Brain pericyte (primary cell): ENCODE data around the gene IFITM2.
"Not testable (repeated sequence)": the region's sequence is repeated elsewhere in the genome, so short reads cannot be mapped to it uniquely, and the experiment has no call there.

Experiments used
- DNase-seq: peaks from one replicate; pipeline ENCODE4 v3.0.0-alpha.2; 2012; ENCODE audit warnings: low read depth, low spot score

Gene IFITM2

DNA sequence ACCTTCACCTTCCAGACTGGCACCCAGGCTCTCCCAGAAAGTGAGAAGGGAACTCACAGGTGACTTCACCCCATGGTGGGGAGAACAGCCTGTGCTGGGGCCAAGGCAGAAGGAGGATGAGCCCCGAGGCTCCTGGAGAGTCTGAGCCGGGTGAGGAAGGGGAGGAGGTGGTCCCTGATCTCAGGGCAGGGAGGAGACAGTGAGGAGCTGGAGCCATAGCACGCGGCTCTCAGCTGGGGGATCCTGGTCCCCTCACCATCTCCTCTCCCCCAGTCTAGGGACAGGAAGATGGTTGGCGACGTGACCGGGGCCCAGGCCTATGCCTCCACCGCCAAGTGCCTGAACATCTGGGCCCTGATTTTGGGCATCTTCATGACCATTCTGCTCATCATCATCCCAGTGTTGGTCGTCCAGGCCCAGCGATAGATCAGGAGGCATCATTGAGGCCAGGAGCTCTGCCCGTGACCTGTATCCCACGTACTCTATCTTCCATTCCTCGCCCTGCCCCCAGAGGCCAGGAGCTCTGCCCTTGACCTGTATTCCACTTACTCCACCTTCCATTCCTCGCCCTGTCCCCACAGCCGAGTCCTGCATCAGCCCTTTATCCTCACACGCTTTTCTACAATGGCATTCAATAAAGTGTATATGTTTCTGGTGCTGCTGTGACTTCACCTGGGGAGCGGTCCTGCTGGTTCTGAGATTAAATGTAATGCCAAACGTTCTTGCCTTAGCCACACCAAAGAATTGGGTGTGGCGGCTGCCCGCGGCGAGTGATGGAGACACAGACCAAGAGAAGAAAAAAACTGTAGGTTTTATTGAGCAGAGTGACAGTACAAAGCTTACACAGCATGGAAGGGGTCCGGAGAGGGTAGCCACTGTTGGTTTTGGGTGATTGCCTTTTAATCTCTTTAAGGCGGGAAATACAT lies 1.4 kb downstream of the IFITM2 start:
- DNase-seq = not testable (repeated sequence)

DNA sequence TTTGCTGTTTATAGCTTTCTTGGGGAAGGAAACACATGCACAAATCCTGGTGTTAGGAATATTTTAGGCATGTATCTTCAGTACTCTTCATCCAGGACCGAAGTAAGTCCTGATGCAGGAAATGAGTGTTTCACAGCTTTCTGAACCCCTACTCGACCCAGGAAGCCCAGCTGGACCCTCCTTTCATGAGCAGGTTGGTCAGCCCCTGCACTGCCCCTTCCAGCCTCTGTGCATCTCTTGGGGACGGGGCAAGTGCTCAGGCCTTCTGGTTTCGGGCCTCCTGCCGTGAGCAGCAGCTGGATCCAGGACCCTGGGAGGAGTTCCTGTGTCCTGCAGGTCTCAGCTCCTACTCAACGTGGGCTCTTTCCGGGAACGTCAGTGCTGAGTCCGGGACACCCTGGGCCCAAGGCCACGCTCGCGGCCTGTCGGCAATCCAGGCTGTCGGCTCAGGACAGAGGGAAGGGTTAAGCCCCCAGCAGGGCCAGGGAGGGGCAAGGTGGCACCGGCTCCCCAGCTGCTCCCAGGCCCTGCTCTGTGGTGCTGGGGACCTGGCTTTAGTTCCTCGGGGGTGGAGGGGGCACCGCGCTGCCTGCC lies 2.5 kb downstream of the IFITM2 start:
- DNase-seq = not testable (repeated sequence)

GRCh38 chr11:311013-311748 lies 3.6 kb downstream of the IFITM2 start:
- DNase-seq = not testable (repeated sequence)

GRCh38 chr11:312092-312816 lies 4.6 kb downstream of the IFITM2 start:
- DNase-seq = no peak

DNA sequence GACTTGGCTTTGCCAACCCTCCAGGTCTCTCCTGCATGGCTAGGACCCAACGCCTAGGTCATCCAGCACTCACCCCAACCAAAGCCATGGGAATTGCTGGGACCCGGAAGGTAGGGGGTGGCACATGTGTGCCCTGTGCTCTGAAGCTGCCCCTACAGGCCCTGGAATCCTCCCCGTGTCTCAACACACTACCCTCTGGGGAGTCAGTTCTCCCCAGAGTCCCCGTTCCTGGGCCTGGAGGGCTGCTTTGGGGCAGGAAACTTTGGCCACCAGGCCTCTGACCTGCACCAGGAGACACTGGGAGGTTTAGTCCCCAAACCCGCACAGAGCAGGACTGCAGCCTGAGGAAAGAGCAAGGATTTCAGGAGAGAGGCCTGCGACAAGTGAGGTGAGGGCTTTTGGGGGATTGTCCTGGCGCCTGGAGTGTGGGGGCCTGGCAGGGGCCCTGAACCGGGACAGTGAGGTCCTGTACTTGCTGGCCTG lies 5.7 kb downstream of the IFITM2 start:
- no peak for DNase-seq

GRCh38 chr11:313787-314553 lies 6.4 kb downstream of the IFITM2 start, which contains the start of gene IFITM1:
Gene IFITM1 (plus strand): TSS chr11:314040. CDS start chr11:314171, 131 bp downstream.
- DNase-seq = no peak

DNA sequence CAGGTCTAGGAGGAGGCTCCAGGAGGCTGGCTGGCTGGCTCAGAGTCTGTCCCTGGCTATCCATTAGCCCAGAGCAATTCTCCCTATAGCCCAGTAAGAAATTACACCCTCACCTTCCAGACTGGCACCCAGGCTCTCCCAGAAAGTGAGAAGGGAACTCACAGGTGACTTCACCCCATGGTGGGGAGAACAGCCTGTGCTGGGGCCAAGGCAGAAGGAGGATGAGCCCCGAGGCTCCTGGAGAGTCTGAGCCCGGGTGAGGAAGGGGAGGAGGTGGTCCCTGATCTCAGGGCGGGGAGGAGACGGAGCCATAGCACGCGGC lies 6.9 kb downstream of the IFITM2 start:
- not testable (repeated sequence) for DNase-seq

- DNase-seq = no peak
Measured at GRCh38 chr11:315051-315481, 7.5 kb downstream of the IFITM2 start.

GRCh38 chr11:315516-315994 lies 7.9 kb downstream of the IFITM2 start:
- DNase-seq = no peak

DNA sequence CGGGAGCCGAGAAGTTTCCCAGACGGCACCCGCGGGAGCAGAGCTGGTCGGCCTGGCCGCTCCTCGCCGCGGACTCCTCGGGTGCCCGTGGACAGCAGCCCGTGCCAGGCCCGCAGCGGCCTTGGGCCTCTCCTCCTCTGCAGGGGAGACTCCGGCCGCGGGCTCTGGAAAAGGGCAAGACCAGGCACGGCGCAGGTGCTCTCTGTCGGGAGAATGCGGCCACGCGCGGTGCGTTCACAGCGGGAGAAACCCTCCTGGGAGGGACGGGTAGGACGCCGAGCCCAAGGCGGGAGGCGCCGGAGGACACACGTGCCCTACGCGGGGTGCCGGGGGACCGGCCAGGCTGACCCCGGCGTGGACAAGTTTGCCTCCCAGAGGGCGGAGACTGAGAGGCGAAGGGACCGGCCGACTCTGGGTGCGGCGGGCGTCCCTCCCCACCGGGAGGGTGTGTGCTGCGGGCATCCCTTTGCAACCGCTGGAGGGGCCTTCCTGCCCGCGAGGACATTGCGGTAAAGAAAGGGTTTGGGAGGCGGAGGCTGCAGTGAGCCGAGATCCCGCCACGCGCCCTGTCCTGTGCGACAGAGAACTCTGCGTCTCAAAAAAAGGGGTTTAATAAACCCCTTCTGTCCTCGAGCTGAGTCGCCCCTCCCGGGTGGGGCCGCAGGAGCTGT lies 8.6 kb downstream of the IFITM2 start:
- DNase-seq = no peak

DNA sequence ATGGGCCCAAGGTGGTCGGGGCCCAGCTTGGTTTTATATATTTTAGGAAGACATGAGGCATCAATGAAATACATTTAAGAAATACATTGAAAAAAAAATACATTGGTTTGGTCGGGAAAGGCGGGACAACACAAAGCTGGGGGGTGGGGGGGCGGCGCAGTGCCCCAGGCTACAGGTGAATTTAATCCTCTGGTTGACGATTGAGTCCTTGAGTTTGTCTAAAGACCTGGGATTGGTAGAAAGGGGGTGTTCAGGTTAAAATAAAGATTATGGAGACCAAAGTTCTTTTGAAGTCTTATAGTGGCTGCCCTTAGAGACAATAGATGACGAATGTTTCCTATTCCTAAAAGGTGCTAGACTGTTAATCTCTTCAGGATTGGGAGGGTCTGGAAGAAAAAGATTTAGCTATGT lies 9.3 kb downstream of the IFITM2 start:
- DNase-seq = no peak

DNA sequence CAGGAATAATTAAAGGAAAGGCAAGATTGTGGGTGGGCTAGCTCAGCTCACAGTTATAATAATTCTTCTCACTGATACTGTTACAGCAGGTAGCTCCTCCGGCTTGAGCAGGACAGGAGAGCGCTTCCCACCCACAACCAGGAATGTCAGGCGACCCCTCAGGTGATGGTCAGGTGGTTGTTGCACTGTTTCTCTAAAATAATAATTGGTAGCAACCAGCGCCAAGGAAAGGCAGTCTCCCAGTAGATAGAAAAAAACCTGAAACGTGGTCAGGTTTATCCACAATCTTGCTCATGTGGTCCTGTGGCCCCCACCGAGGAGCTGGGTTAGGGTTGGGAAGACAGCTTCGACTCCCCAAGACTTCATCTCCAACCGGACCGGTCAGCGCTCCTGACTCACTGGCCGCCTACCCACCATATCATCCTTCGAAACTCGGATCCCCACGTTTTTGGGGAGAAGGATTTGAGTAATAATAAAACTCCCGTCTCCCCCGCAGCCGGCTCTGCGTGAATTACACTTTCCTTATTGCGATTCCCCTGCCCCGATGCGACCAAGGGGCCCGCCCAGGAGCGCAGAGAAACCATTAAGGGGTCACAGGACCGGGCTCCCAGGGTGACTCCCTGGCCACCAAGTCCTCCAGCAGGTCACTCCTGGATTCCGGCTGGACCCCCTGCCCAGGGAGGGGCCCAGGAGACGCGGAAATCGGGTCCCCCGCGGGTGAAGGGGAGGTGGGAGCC lies 10.2 kb downstream of the IFITM2 start:
- DNase-seq = not testable (repeated sequence)

GRCh38 chr11:318405-319120 lies 10.9 kb downstream of the IFITM2 start:
- not testable (repeated sequence) for DNase-seq

GRCh38 chr11:319121-319887 lies 11.7 kb downstream of the IFITM2 start:
- DNase-seq = not testable (repeated sequence)

DNA sequence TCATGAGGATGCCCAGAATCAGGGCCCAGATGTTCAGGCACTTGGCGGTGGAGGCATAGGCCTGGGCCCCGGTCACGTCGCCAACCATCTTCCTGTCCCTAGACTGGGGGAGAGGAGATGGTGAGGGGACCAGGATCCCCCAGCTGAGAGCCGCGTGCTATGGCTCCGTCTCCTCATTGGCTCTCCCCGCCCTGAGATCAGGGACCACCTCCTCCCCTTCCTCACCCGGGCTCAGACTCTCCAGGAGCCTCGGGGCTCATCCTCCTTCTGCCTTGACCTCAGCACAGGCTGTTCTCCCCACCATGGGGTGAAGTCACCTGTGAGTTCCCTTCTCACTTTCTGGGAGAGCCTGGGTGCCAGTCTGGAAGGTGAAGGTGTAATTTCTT lies 12.3 kb downstream of the IFITM2 start:
- not testable (repeated sequence) for DNase-seq

- no peak for DNase-seq
Measured at GRCh38 chr11:324156-324555, 16.5 kb downstream of the IFITM2 start.

- not testable (repeated sequence) for DNase-seq
Measured at GRCh38 chr11:324593-325517, 17.2 kb downstream of the IFITM2 start.
